Measurements from ENCODE around the gene TRPV6.

The TRPV6 gene

DNA sequence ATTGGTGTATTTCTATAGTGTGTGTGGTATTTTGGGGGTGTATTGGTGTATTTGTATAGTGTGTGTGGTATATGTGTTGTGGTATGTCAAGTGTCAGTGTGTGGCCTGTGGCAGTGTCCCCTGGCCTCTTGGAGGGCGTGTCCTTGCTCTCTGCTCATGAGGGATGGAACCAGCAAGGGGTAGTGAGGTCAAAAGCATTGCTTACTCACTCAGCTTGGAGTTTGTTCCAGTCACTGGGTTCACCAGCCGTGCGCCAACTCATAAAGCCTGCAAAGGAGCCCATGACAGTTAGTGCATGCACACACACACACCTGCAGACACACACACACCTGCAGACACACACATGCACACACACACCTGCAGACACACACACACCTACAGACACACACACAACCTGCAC is 4.3 kb upstream of the TRPV6 start:
- Histone ChIP-seq H2BK5ac (ENCODE audit: low read depth, low read length, poor library complexity, severe bottlenecking) (no peak overlapping the region), H4K8ac (ENCODE audit: low read length) (no peak overlapping the region), H2BK120ac (ENCODE audit: low read depth, low read length) (no peak overlapping the region), H3K18ac (ENCODE audit: low read depth in 1 of 2, low read length in 2 of 2) (no peak overlapping the region), H2AK5ac (ENCODE audit: low read length, severe bottlenecking) (no peak overlapping the region), H3K27ac (ENCODE audit: low read length, poor library complexity, severe bottlenecking) (no peak overlapping the region), H3K36me3 (ENCODE audit: control insufficient read depth in 1 of 2, insufficient read depth in 2 of 2, low read depth in 1 of 2, low read length in 2 of 2) (no peaks in the 10 kb centered on the region), H3K4ac (ENCODE audit: low read depth in 1 of 2, low read length in 2 of 2) (no peak overlapping the region), H3K9me3 (ENCODE audit: control insufficient read depth, low read length) (no peaks in the 10 kb centered on the region), H3K14ac (ENCODE audit: low read length in 2 of 2) (no peak overlapping the region), H3K4me3 (ENCODE audit: insufficient read depth in 1 of 2, low read depth in 1 of 2, low read length in 2 of 2) (no peak overlapping the region), H2BK15ac (ENCODE audit: low read depth, poor library complexity, severe bottlenecking) (no peak overlapping the region), H3K79me1 (replicated peaks; ENCODE audit: low read length, poor library complexity, severe bottlenecking) (no peaks in the 10 kb centered on the region), H3K4me2 (ENCODE audit: low read length, poor library complexity, severe bottlenecking) (no peak overlapping the region), H3K9ac (ENCODE audit: low read length) (no peak overlapping the region), H2AFZ (ENCODE audit: low read depth, low read length) (no peak overlapping the region), H3K27me3 (ENCODE audit: control insufficient read depth in 1 of 2, insufficient read depth in 1 of 2, low read length in 2 of 2) (peaks cover 0 to 40% of the 10 kb centered on the region in 2 experiments), H3K4me1 (ENCODE audit: control insufficient read depth, insufficient read depth, low read depth, low read length) (peaks cover 1% of the 10 kb centered on the region), H2BK12ac (ENCODE audit: low read length in 2 of 2) (no peak overlapping the region), H4K91ac (ENCODE audit: low read length) (no peak overlapping the region), H3K23ac (ENCODE audit: low read length in 2 of 2) (no peak overlapping the region)
- no peak for DNase-seq
- 100% methylated on average over 2 of the region's 3 CpGs for WGBS

DNA sequence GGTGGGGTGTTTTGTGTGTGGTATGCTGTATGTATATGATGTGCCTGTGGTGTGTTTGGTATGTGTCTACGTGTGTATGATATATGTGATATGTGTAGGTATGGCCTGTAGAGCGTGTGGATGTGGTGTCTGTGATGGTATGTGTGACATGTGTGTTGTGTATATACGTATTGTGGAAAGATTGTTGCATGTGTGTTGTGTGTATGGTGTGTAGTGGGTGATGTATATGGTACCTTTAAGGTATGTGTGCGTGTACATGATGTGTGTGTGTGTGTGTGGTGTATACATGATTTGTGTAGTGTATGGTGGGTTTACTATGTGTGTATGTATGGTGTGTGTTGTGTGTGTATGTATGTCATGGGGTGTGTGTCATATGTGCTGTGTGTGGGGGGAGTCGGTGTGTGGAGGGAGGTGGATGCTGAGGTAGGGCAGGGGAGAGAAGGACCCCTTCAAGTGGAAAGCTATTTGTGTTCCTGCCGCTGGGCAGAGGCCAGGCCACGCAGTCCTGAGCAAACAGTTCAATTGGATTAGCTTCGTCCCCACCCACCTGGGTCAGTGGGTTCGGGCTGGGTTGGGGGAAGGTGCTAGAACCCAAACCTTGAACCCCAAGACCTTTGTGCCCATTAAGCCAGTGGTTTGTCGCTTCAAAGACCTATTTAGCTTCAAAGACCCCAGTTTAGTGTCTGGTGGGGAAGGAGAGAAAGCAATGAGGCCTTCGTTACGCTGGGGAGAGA is 1.9 kb upstream of the TRPV6 start:
- H2BK15ac ChIP-seq (ENCODE audit: low read depth, poor library complexity, severe bottlenecking): no peak overlapping the region
- H3K4ac ChIP-seq (ENCODE audit: low read depth in 1 of 2, low read length in 2 of 2): no peak overlapping the region
- no peaks in the 10 kb centered on the region for H3K79me1 ChIP-seq (replicated peaks; ENCODE audit: low read length, poor library complexity, severe bottlenecking)
- 82% methylated on average over 12 of the region's 12 CpGs for WGBS
- H3K27ac ChIP-seq (ENCODE audit: low read length, poor library complexity, severe bottlenecking): no peak overlapping the region
- no peak overlapping the region for H2AFZ ChIP-seq (ENCODE audit: low read depth, low read length)
- H2BK5ac ChIP-seq (ENCODE audit: low read depth, low read length, poor library complexity, severe bottlenecking): no peak overlapping the region
- H3K14ac ChIP-seq (ENCODE audit: low read length in 2 of 2): no peak overlapping the region
- H2BK120ac ChIP-seq (ENCODE audit: low read depth, low read length): no peak overlapping the region
- H3K4me1 ChIP-seq (ENCODE audit: control insufficient read depth, insufficient read depth, low read depth, low read length): peaks cover 1% of the 10 kb centered on the region
- no peak overlapping the region for H3K9ac ChIP-seq (ENCODE audit: low read length)
- H3K23ac ChIP-seq (ENCODE audit: low read length in 2 of 2): no peak overlapping the region
- no peak overlapping the region for H2BK12ac ChIP-seq (ENCODE audit: low read length in 2 of 2)
- H3K27me3 ChIP-seq (ENCODE audit: control insufficient read depth in 1 of 2, insufficient read depth in 1 of 2, low read length in 2 of 2): peaks cover 9 to 48% of the 10 kb centered on the region in 2 experiments
- no peak overlapping the region for H3K18ac ChIP-seq (ENCODE audit: low read depth in 1 of 2, low read length in 2 of 2)
- H3K4me3 ChIP-seq (ENCODE audit: insufficient read depth in 1 of 2, low read depth in 1 of 2, low read length in 2 of 2): no peak overlapping the region
- H3K9me3 ChIP-seq (ENCODE audit: control insufficient read depth, low read length): no peaks in the 10 kb centered on the region
- DNase-seq: no peak
- H3K36me3 ChIP-seq (ENCODE audit: control insufficient read depth in 1 of 2, insufficient read depth in 2 of 2, low read depth in 1 of 2, low read length in 2 of 2): no peaks in the 10 kb centered on the region
- peak overlapping the region; percentile 61 for H4K91ac ChIP-seq (ENCODE audit: low read length)
- H2AK5ac ChIP-seq (ENCODE audit: low read length, severe bottlenecking): no peak overlapping the region
- no peak overlapping the region for H4K8ac ChIP-seq (ENCODE audit: low read length)
- no peak overlapping the region for H3K4me2 ChIP-seq (ENCODE audit: low read length, poor library complexity, severe bottlenecking)

DNA sequence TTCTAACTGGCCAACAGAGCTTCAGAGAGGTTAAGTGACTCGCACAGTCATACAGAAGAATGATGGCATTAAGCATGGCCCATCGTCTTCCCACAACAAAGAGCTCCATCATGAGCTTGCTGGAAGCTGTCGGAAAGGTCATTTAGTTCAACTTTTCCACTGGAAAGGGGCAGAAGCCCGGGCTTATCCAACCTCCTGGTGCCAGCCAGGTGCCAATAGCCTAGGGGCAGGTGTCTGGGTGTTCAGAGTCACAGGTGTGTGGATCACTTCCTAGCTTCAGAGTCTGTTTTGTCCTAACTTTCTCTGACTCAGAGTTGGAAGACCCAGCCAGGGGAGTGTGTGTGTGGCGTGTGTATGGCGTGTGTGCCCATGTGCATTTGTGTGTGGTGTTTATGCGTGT is 1.3 kb upstream of the TRPV6 start:
- WGBS: 72% methylated on average over 7 of the region's 7 CpGs
- no peak overlapping the region for H3K18ac ChIP-seq (ENCODE audit: low read depth in 1 of 2, low read length in 2 of 2)
- no peak overlapping the region for H2BK15ac ChIP-seq (ENCODE audit: low read depth, poor library complexity, severe bottlenecking)
- H3K4me1 ChIP-seq (ENCODE audit: control insufficient read depth, insufficient read depth, low read depth, low read length): peaks cover 1% of the 10 kb centered on the region
- no peaks in the 10 kb centered on the region for H3K9me3 ChIP-seq (ENCODE audit: control insufficient read depth, low read length)
- H3K4ac ChIP-seq (ENCODE audit: low read depth in 1 of 2, low read length in 2 of 2): no peak overlapping the region
- no peak overlapping the region for H2BK5ac ChIP-seq (ENCODE audit: low read depth, low read length, poor library complexity, severe bottlenecking)
- no peak overlapping the region for H2BK120ac ChIP-seq (ENCODE audit: low read depth, low read length)
- no peak overlapping the region for H3K14ac ChIP-seq (ENCODE audit: low read length in 2 of 2)
- no peak overlapping the region for H3K4me2 ChIP-seq (ENCODE audit: low read length, poor library complexity, severe bottlenecking)
- H3K79me1 ChIP-seq (replicated peaks; ENCODE audit: low read length, poor library complexity, severe bottlenecking): no peaks in the 10 kb centered on the region
- no peak overlapping the region for H4K8ac ChIP-seq (ENCODE audit: low read length)
- H3K23ac ChIP-seq (ENCODE audit: low read length in 2 of 2): no peak overlapping the region
- no peak overlapping the region for H3K9ac ChIP-seq (ENCODE audit: low read length)
- no peak for DNase-seq
- peaks cover 9 to 47% of the 10 kb centered on the region in 2 experiments for H3K27me3 ChIP-seq (ENCODE audit: control insufficient read depth in 1 of 2, insufficient read depth in 1 of 2, low read length in 2 of 2)
- H3K4me3 ChIP-seq (ENCODE audit: insufficient read depth in 1 of 2, low read depth in 1 of 2, low read length in 2 of 2): no peak overlapping the region
- H4K91ac ChIP-seq (ENCODE audit: low read length): no peak overlapping the region
- H3K36me3 ChIP-seq (ENCODE audit: control insufficient read depth in 1 of 2, insufficient read depth in 2 of 2, low read depth in 1 of 2, low read length in 2 of 2): no peaks in the 10 kb centered on the region
- H3K27ac ChIP-seq (ENCODE audit: low read length, poor library complexity, severe bottlenecking): no peak overlapping the region
- no peak overlapping the region for H2BK12ac ChIP-seq (ENCODE audit: low read length in 2 of 2)
- H2AFZ ChIP-seq (ENCODE audit: low read depth, low read length): no peak overlapping the region
- H2AK5ac ChIP-seq (ENCODE audit: low read length, severe bottlenecking): no peak overlapping the region

DNA sequence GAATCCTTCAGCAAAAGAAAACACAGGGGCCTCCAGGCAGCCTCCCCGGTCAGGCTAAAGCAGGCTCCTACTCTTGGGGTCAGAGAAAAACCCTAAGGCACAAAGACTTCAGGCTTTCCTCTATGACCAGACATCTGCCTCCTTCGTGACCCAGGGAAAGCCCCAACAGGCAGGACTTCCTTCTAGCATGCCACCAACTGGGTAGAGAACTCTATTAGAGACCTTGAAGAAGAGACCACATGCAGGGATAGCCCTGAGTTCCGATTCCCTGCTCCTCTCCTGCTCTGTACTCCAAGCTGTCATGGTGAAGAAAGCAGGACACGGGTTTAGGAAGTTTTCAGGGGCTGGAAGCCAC is 1.3 kb downstream of the TRPV6 start:
- Histone ChIP-seq H3K23ac (ENCODE audit: low read length in 2 of 2) (no peak overlapping the region), H3K36me3 (ENCODE audit: control insufficient read depth in 1 of 2, insufficient read depth in 2 of 2, low read depth in 1 of 2, low read length in 2 of 2) (no peaks in the 10 kb centered on the region), H3K4me2 (ENCODE audit: low read length, poor library complexity, severe bottlenecking) (no peak overlapping the region), H2AFZ (ENCODE audit: low read depth, low read length) (no peak overlapping the region), H2BK15ac (ENCODE audit: low read depth, poor library complexity, severe bottlenecking) (no peak overlapping the region), H3K9ac (ENCODE audit: low read length) (no peak overlapping the region), H4K91ac (ENCODE audit: low read length) (no peak overlapping the region), H2BK12ac (ENCODE audit: low read length in 2 of 2) (no peak overlapping the region), H3K4me3 (ENCODE audit: insufficient read depth in 1 of 2, low read depth in 1 of 2, low read length in 2 of 2) (no peak overlapping the region), H4K8ac (ENCODE audit: low read length) (no peak overlapping the region), H3K27me3 (ENCODE audit: control insufficient read depth in 1 of 2, insufficient read depth in 1 of 2, low read length in 2 of 2) (peaks cover 19 to 66% of the 10 kb centered on the region in 2 experiments), H3K14ac (ENCODE audit: low read length in 2 of 2) (no peak overlapping the region), H2BK120ac (ENCODE audit: low read depth, low read length) (no peak overlapping the region), H3K4ac (ENCODE audit: low read depth in 1 of 2, low read length in 2 of 2) (no peak overlapping the region), H3K27ac (ENCODE audit: low read length, poor library complexity, severe bottlenecking) (no peak overlapping the region), H3K18ac (ENCODE audit: low read depth in 1 of 2, low read length in 2 of 2) (no peak overlapping the region), H3K4me1 (ENCODE audit: control insufficient read depth, insufficient read depth, low read depth, low read length) (peaks cover 1% of the 10 kb centered on the region), H3K9me3 (ENCODE audit: control insufficient read depth, low read length) (no peaks in the 10 kb centered on the region), H3K79me1 (replicated peaks; ENCODE audit: low read length, poor library complexity, severe bottlenecking) (no peaks in the 10 kb centered on the region), H2AK5ac (ENCODE audit: low read length, severe bottlenecking) (no peak overlapping the region), H2BK5ac (ENCODE audit: low read depth, low read length, poor library complexity, severe bottlenecking) (no peak overlapping the region)
- DNase-seq: no peak
- 68% methylated on average over 4 of the region's 4 CpGs for WGBS
